Fibroblast of pulmonary artery (primary cell): ENCODE results near the gene RPE.

Source experiments
- DNase-seq: peaks from one replicate; pipeline ENCODE4 v3.0.0-alpha.2; 2010; ENCODE audit warnings: low read depth
- H3K4me3 ChIP-seq: replicated peaks from 2 replicates; pipeline ENCODE4 v1.5.1; 2011; ENCODE audit warnings: low read depth, mild to moderate bottlenecking, control low read depth, low read length, moderate library complexity
- TF ChIP-seq, protein P1 (sequence below): IDR thresholded peaks from 2 replicates; pipeline ENCODE4 v1.5.1; 2011; ENCODE audit warnings: mild to moderate bottlenecking, control low read depth, low read length, inconsistent platforms; ENCODE audit errors: missing control alignments

RPE gene

DNA sequence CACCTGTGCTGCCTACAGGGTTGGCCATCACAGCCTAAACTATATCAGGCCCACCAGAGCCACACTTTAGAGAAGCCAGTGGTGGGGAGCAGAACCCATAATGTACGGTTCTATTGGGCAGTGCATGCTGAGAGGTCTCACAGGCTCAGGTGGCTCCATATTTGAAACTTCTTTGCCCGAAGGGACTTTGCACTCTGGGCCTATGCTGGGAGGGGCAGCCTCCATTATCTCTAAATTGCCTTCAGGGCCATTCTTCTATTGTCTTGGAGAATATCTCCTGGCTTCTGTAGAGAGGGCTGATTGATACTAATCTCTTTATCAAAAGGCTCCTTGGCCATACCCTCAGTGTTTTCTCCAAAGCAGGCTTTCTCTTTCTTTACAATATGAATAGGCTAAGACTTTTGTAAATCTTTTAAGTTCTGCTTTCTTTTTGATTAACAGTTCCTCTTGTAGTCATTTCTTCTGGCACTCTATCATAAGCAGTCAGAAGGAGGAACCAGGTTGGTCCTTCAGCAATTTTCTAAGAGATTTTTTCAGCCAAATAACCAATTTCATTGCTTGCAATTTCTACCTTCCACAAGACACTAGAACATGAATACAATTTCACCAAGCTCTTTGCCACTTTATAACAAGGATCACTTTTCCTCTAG is 44.5 kb downstream of the RPE start:
- TF ChIP-seq, protein P1, sequence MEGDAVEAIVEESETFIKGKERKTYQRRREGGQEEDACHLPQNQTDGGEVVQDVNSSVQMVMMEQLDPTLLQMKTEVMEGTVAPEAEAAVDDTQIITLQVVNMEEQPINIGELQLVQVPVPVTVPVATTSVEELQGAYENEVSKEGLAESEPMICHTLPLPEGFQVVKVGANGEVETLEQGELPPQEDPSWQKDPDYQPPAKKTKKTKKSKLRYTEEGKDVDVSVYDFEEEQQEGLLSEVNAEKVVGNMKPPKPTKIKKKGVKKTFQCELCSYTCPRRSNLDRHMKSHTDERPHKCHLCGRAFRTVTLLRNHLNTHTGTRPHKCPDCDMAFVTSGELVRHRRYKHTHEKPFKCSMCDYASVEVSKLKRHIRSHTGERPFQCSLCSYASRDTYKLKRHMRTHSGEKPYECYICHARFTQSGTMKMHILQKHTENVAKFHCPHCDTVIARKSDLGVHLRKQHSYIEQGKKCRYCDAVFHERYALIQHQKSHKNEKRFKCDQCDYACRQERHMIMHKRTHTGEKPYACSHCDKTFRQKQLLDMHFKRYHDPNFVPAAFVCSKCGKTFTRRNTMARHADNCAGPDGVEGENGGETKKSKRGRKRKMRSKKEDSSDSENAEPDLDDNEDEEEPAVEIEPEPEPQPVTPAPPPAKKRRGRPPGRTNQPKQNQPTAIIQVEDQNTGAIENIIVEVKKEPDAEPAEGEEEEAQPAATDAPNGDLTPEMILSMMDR = no peak
- DNase-seq = no peak
- no peak overlapping the region for H3K4me3 ChIP-seq

DNA sequence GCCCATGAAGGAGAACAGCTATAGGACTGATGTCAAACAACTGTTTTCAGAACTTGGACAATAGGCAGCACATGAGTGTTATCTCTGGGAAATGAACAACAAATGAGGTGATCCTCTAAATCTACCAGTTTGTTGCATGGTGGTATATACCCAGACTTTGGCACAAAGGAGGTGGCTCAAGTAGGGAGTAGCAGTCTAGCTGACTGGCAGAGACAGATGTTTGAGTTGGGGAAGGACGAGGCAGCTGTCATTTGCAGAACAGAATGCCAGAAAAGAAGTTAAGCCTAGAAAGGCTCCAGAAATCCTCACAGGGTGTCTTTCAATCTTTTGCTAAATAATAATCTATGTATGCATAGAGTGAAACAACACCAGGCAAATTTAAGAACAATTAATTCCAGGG is 47.4 kb downstream of the RPE start:
- no peak for DNase-seq
- H3K4me3 ChIP-seq = no peak overlapping the region

DNA sequence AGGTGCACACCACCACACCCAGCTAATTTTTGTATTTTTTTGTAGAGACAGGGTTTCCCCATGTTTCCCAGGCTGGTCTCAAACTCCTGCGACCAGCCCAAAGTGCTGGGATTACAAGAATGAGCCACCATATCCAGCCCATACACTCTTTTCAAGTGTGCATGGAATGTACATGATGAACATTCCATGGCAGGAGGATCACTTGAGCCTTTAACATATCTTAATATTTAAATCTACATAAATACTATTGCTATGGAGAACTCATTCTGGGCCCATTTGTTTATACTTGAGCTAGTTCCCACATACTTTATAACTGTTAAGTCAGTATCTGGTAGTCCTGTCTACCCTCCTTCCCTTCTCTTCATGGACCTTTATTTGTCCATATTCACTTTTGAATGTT is 48.4 kb downstream of the RPE start:
- no peak for DNase-seq
- TF ChIP-seq, protein P1 = no peak
- no peak overlapping the region for H3K4me3 ChIP-seq

More for the DNA sequence above, 47.4 kb downstream of the RPE start:
- TF ChIP-seq, protein P1 = no peak

- DNase-seq = no peak
- TF ChIP-seq, protein P1 = no peak
- H3K4me3 ChIP-seq = no peak overlapping the region
Observed at GRCh38 chr2:210054696-210055095, 52.3 kb downstream of the RPE start.

GRCh38 chr2:210055825-210056224 is 53.4 kb downstream of the RPE start:
- no peak for DNase-seq
- no peak overlapping the region for H3K4me3 ChIP-seq
- TF ChIP-seq, protein P1 = no peak

- TF ChIP-seq, protein P1 = no peak
Observed at GRCh38 chr2:210063306-210063705, 60.9 kb downstream of the RPE start.

More at GRCh38 chr2:210063306-210063705, 60.9 kb downstream of the RPE start:
- DNase-seq = no peak
- no peak overlapping the region for H3K4me3 ChIP-seq
